ENCODE results near the gene TTC9B. TPM values are rescaled to one million over a fixed set of nuclear protein-coding genes. Genes with fewer than 3 reads are reported as not detected.

The TTC9B gene
- total and polyA plus RNA-seq, 2 experiments from 2014 or later = 0.13 TPM; not detected in 1

- H3K27ac ChIP-seq = no peak overlapping the region
- no peak for DNase-seq (ENCODE audit: low read depth in 1 of 2, low spot score in 1 of 2)
- H3K36me3 ChIP-seq = no peaks in the 10 kb centered on the region
- no peaks in the 10 kb centered on the region for H3K9me3 ChIP-seq (ENCODE audit: low read depth)
- no peak for TF ChIP-seq CTCF (IDR thresholded peaks at IDR 0.05; ENCODE audit: low read depth, low read length)
- no peak overlapping the region for H3K4me3 ChIP-seq
- H3K4me1 ChIP-seq (ENCODE audit: low read depth) = no peaks in the 10 kb centered on the region
- H3K27me3 ChIP-seq = no peaks in the 10 kb centered on the region
Measured at GRCh38 chr19:40265055-40265762, 47.0 kb upstream of the TTC9B start.

DNA sequence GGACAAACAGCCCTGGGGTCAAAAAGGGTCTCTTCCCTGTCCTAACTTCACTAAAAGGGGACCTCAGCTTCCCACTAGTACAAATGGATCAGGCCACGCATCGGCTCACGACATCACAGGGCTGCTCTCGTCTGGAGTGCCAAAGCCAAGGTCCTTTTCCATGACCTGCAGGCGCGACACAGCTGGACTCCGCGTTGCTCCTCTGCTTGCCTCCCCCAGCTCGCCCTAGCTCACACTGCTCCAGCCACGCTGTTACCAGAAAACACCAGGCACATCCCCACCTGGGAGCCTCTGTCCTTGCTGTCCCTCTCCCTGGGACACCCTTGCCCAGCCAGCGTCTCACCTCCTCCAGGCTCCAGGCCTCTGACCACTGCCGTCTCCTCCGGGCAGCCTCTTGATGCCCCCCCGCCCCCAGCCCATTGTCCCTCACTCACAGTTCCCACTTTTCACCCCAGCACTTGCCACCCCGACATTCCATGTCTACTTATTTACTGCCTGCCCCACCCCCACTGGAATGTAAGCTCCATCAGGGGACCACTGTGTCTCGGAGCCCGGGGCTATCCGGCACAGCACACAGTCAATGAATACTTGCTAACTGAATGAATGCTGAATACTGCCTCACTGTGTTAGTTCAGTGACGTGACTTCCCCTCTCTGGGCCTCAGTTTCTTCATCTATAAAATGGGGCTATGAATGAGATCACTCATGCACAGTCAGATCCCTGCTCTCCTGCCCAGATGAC, 46.3 kb upstream of the TTC9B start:
- no peak for DNase-seq (ENCODE audit: low read depth in 1 of 2, low spot score in 1 of 2)
- Histone ChIP-seq H3K4me1 (ENCODE audit: low read depth) (no peaks in the 10 kb centered on the region), H3K27ac (no peak overlapping the region), H3K36me3 (no peaks in the 10 kb centered on the region), H3K9me3 (ENCODE audit: low read depth) (no peaks in the 10 kb centered on the region), H3K27me3 (no peaks in the 10 kb centered on the region), H3K4me3 (no peak overlapping the region)
- TF ChIP-seq CTCF (IDR thresholded peaks at IDR 0.05; ENCODE audit: low read depth, low read length) = no peak

DNA sequence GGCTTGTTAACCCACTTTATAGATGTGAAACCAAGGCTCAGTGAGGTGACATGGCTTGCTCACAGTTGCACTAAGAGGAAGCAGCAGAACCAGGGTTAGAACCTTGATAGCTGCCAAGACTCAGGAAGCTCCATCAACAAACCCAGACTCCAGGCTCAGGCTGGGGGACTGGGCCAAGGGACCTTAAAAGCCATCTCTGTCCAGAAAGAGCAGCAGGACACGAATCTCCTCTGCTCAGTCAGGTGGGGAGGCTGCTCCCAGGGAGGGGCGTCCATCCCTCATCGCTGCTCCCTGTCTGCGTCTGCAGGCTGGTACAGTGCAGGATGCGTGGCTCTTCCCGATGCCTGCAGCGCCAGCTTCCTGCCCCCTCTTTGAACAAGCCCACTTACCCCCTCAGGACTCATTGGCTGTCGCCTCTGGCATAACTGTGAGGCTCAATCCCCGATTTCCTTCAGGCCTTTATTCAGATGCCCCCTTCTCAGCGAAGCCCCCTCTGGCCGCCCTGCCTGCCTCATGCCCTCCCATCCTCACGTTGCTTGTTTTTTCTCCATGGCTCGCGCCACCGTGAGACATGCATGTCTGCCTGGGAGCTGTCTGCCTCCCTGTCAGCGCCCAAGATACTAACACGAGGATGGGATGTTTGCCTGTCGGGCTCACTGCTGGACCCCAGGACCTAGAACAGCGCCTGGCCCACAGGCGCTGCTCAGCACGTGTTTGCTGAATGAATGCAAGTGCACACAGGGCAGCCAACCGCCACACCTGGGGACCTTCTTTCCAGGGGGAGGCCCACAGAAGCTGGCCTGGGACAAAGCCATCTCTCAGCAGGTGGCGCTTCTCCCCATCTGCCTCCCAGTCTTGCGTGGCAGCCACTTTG, 45.5 kb upstream of the TTC9B start:
- Histone ChIP-seq H3K27ac (no peak overlapping the region), H3K27me3 (no peaks in the 10 kb centered on the region), H3K9me3 (ENCODE audit: low read depth) (no peaks in the 10 kb centered on the region), H3K36me3 (no peaks in the 10 kb centered on the region), H3K4me1 (ENCODE audit: low read depth) (no peaks in the 10 kb centered on the region), H3K4me3 (no peak overlapping the region)
- no peak for DNase-seq (ENCODE audit: low read depth in 1 of 2, low spot score in 1 of 2)
- TF ChIP-seq CTCF (IDR thresholded peaks at IDR 0.05; ENCODE audit: low read depth, low read length) = no peak

DNA sequence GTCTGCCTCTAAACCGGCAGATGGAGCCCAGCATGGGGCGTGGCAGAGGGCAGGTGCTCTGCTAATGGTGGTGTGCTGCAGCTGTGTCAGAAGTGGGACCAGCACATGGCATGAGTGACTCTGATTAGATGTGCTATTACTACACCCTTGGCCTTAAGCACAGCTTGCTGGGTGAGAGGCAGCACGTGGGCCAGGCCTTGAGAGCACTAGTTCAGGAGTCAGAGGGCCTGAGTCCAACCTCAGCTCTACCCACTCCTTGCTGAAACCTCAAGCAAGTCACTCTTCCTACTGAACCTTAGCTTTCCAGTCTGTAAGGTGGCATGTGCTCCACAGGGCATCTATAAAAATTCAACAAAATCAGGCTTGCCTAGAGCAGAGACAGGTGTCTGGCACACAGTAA, 44.2 kb upstream of the TTC9B start:
- DNase-seq (ENCODE audit: low read depth in 1 of 2, low spot score in 1 of 2) = no peak
- H3K27ac ChIP-seq = no peak overlapping the region
- TF ChIP-seq CTCF (IDR thresholded peaks at IDR 0.05; ENCODE audit: low read depth, low read length) = no peak
- no peaks in the 10 kb centered on the region for H3K27me3 ChIP-seq
- no peaks in the 10 kb centered on the region for H3K4me1 ChIP-seq (ENCODE audit: low read depth)
- no peaks in the 10 kb centered on the region for H3K36me3 ChIP-seq
- no peak overlapping the region for H3K4me3 ChIP-seq
- H3K9me3 ChIP-seq (ENCODE audit: low read depth) = no peaks in the 10 kb centered on the region

DNA sequence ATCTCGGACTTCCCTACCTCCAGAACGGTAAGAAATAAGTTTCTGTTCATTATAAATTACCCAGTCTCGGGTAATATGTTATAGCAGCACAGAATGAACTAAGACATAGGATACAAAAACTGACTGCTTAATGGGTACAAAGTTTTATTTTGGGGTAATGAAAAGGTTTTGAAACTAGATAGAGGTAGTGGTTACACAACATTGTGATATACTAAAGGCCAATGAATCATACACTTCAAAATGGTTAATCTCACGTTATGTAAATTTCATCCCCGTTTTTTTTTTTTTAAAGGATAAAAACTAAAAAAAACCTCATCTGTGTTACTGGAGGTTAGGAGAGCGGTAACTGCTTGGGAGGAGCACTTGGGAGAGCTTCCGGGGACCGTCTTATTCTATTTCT, 43.4 kb upstream of the TTC9B start:
- no peak for DNase-seq (ENCODE audit: low read depth in 1 of 2, low spot score in 1 of 2)
- no peaks in the 10 kb centered on the region for H3K4me1 ChIP-seq (ENCODE audit: low read depth)
- no peak for TF ChIP-seq CTCF (IDR thresholded peaks at IDR 0.05; ENCODE audit: low read depth, low read length)

More for the DNA sequence above, 43.4 kb upstream of the TTC9B start:
- Histone ChIP-seq H3K4me3 (no peak overlapping the region), H3K27ac (no peak overlapping the region), H3K27me3 (no peaks in the 10 kb centered on the region), H3K9me3 (ENCODE audit: low read depth) (no peaks in the 10 kb centered on the region), H3K36me3 (no peaks in the 10 kb centered on the region)

Data from cardiac muscle cell (in vitro differentiated cells and primary cell).